Neuronal stem cell (in vitro differentiated cells): ENCODE measurements around the gene BANF2.

Source experiments
- DNase-seq: peaks from one replicate; pipeline ENCODE4 v3.0.0-alpha.2; 2013; ENCODE audit warnings: low spot score
- H2AFZ ChIP-seq: one replicate; pipeline ENCODE4 v1.6.1; 2013; ENCODE audit warnings: mild to moderate bottlenecking, low read length, inconsistent platforms
- H2AK5ac ChIP-seq: 2 replicates; pipeline ENCODE4 v1.6.1; 2013; ENCODE audit warnings: low read depth, mild to moderate bottlenecking, inconsistent platforms, low read length, moderate library complexity, mixed read lengths
- H2BK120ac ChIP-seq: 2 replicates; pipeline ENCODE4 v1.6.1; 2013; ENCODE audit warnings: low read depth, mild to moderate bottlenecking, inconsistent platforms, low read length, moderate library complexity, mixed read lengths
- H2BK12ac ChIP-seq: one replicate; pipeline ENCODE4 v1.6.1; 2013; ENCODE audit warnings: low read length, inconsistent platforms
- H2BK15ac ChIP-seq: 2 replicates; pipeline ENCODE4 v1.6.1; 2013; ENCODE audit warnings: mild to moderate bottlenecking, low read length, inconsistent platforms, mixed read lengths
- H2BK5ac ChIP-seq: one replicate; pipeline ENCODE4 v1.6.1; 2013; ENCODE audit warnings: inconsistent platforms, mild to moderate bottlenecking, low read length, moderate library complexity
- H3K14ac ChIP-seq: one replicate; pipeline ENCODE4 v1.6.1; 2013; ENCODE audit warnings: low read length, inconsistent platforms
- H3K18ac ChIP-seq: 2 replicates; pipeline ENCODE4 v1.6.1; 2013; ENCODE audit warnings: low read length, inconsistent platforms
- H3K23ac ChIP-seq: 2 replicates; pipeline ENCODE4 v1.6.1; 2013; ENCODE audit warnings: low read depth, mild to moderate bottlenecking, mixed read lengths, low read length, inconsistent platforms; ENCODE audit not compliant: poor library complexity
- H3K27ac ChIP-seq: replicated peaks from 3 replicates; pipeline ENCODE4 v1.5.1; 2013; ENCODE audit warnings: low read length, inconsistent platforms
- H3K27me3 ChIP-seq, 3 experiments: 2 replicates each; pipeline ENCODE4 v1.6.1; 2013; ENCODE audit warnings: low read length in 3 of 3, mild to moderate bottlenecking in 2 of 3, inconsistent platforms in 1 of 3, low read depth in 1 of 3, mixed read lengths in 1 of 3, moderate library complexity in 1 of 3; ENCODE audit not compliant: control insufficient read depth in 3 of 3, insufficient read depth in 3 of 3
- H3K36me3 ChIP-seq, 2 donors: replicated peaks in 1 of 2; 2 replicates each; pipeline ENCODE4 v1.6.1; 2013; ENCODE audit warnings: low read length in 2 of 2; ENCODE audit not compliant: control insufficient read depth in 2 of 2, insufficient read depth in 2 of 2
- H3K4ac ChIP-seq: 2 replicates; pipeline ENCODE4 v1.6.1; 2013; ENCODE audit warnings: inconsistent platforms, mild to moderate bottlenecking, low read length, moderate library complexity
- H3K4me1 ChIP-seq, 2 donors: 1 replicate in 1 of 2; 2 replicates in 1 of 2; pipeline ENCODE4 v1.6.1; 2013; ENCODE audit warnings: low read length in 2 of 2, low read depth in 1 of 2; ENCODE audit not compliant: control insufficient read depth in 2 of 2, insufficient read depth in 1 of 2
- H3K4me2 ChIP-seq: one replicate; pipeline ENCODE4 v1.6.1; 2013; ENCODE audit warnings: mild to moderate bottlenecking, low read length, inconsistent platforms; ENCODE audit not compliant: insufficient read depth, poor library complexity, severe bottlenecking
- H3K4me3 ChIP-seq, 2 donors: 2 replicates each; pipeline ENCODE4 v1.5.1; 2013; ENCODE audit warnings: low read length in 2 of 2, mild to moderate bottlenecking in 2 of 2, inconsistent platforms in 1 of 2, moderate library complexity in 1 of 2
- H3K79me1 ChIP-seq: one replicate; pipeline ENCODE4 v1.6.1; 2013; ENCODE audit warnings: low read depth, mild to moderate bottlenecking, inconsistent platforms, low read length, moderate library complexity
- H3K9ac ChIP-seq: one replicate; pipeline ENCODE4 v1.6.1; 2013; ENCODE audit warnings: mild to moderate bottlenecking, low read depth, low read length, inconsistent platforms; ENCODE audit not compliant: poor library complexity
- H3K9me3 ChIP-seq, 2 donors: replicated peaks in 1 of 2; 2 replicates each; pipeline versions ENCODE3 to v1.6.1; 2013; ENCODE audit warnings: low read length in 2 of 2, mild to moderate bottlenecking in 2 of 2, inconsistent platforms in 1 of 2, low read depth in 1 of 2, mixed read lengths in 1 of 2, moderate library complexity in 1 of 2; ENCODE audit not compliant: control insufficient read depth in 2 of 2, insufficient read depth in 1 of 2
- H4K8ac ChIP-seq: one replicate; pipeline ENCODE4 v1.6.1; 2013; ENCODE audit warnings: low read depth, mild to moderate bottlenecking, inconsistent platforms, low read length, moderate library complexity
- H4K91ac ChIP-seq: one replicate; pipeline ENCODE4 v1.6.1; 2013; ENCODE audit warnings: low read length, low read depth, mild to moderate bottlenecking, inconsistent platforms; ENCODE audit not compliant: poor library complexity
- WGBS, 2 donors: extraction: QIAGEN DNeasy Blood & Tissue Kit; methylation state at CpG; one replicate each; pipeline ENCODE4 v1.1.7; 2013; ENCODE audit warnings: missing lambda C conversion rate in 2 of 2, mixed read lengths in 1 of 2; ENCODE audit not compliant: insufficient read length in 2 of 2, insufficient replicate concordance in 1 of 2; ENCODE audit errors: extremely low coverage in 2 of 2; 5-methylcytosine and 5-hydroxymethylcytosine counted together

The BANF2 gene

DNA sequence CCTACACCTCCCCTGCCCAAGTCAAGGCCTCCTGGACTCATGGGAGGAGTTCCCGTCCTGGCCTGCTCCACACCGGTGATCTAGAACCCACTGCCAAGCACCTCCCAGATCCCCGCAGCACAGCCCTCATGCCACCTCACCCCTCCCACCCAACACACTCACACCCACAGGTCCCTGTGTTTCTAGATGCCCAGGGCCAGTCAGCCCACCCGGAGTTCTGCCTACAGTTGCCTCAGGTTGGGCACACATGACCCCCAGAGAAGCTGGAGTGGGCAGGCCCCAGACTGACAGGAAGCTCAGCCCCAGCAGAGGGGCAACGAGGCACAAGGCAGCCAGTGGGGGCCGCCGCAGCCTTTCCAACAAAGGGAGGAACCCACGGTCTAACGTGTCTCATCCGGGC, 47.4 kb upstream of the BANF2 start:
- H3K79me1 ChIP-seq: peaks cover 6% of the 10 kb centered on the region
- H3K9ac ChIP-seq: no peak overlapping the region
- WGBS, 2 donors: no CpG with 5 or more reads among the region's 10 CpGs
- H3K4ac ChIP-seq: no peak overlapping the region
- no peak overlapping the region for H3K4me2 ChIP-seq
- H2BK120ac ChIP-seq: no peak overlapping the region
- peaks cover 9 to 11% of the 10 kb centered on the region in 2 donors for H3K4me1 ChIP-seq
- H3K14ac ChIP-seq: no peak overlapping the region
- H3K4me3 ChIP-seq: no peak overlapping the region
- peaks cover 0 to 7% of the 10 kb centered on the region in 2 donors for H3K36me3 ChIP-seq
- H3K23ac ChIP-seq: no peak overlapping the region
- H4K8ac ChIP-seq: no peak overlapping the region
- no peak overlapping the region for H3K18ac ChIP-seq
- no peak overlapping the region for H4K91ac ChIP-seq
- H3K27ac ChIP-seq: no peak overlapping the region
- H3K9me3 ChIP-seq: no peaks in the 10 kb centered on the region
- H2AFZ ChIP-seq: no peak overlapping the region
- no peak for DNase-seq
- no peak overlapping the region for H2BK15ac ChIP-seq
- no peaks in the 10 kb centered on the region for H3K27me3 ChIP-seq
- H2BK5ac ChIP-seq: no peak overlapping the region
- H2BK12ac ChIP-seq: no peak overlapping the region
- H2AK5ac ChIP-seq: no peak overlapping the region

- Histone ChIP-seq H3K9me3 (peaks cover 4 to 10% of the 10 kb centered on the region in 2 donors), H3K27me3 (no peaks in the 10 kb centered on the region), H2BK15ac (no peak overlapping the region), H3K9ac (no peak overlapping the region), H2AFZ (no peak overlapping the region), H3K36me3 (peaks cover 6 to 18% of the 10 kb centered on the region in 2 donors), H3K4me3 (no peak overlapping the region), H4K91ac (no peak overlapping the region), H3K4me1 (peaks cover 0 to 8% of the 10 kb centered on the region in 2 donors), H3K4ac (no peak overlapping the region), H2BK12ac (no peak overlapping the region), H2BK5ac (no peak overlapping the region), H3K14ac (no peak overlapping the region), H4K8ac (no peak overlapping the region), H3K23ac (no peak overlapping the region), H3K18ac (no peak overlapping the region), H2BK120ac (no peak overlapping the region), H3K79me1 (peaks cover 3% of the 10 kb centered on the region), H3K27ac (no peak overlapping the region), H2AK5ac (no peak overlapping the region), H3K4me2 (no peak overlapping the region)
- WGBS, 2 donors: no CpG with 5 or more reads among the region's 11 CpGs
- DNase-seq: no peak
Observed at GRCh38 chr20:17653835-17654648, 45.7 kb upstream of the BANF2 start.

DNA sequence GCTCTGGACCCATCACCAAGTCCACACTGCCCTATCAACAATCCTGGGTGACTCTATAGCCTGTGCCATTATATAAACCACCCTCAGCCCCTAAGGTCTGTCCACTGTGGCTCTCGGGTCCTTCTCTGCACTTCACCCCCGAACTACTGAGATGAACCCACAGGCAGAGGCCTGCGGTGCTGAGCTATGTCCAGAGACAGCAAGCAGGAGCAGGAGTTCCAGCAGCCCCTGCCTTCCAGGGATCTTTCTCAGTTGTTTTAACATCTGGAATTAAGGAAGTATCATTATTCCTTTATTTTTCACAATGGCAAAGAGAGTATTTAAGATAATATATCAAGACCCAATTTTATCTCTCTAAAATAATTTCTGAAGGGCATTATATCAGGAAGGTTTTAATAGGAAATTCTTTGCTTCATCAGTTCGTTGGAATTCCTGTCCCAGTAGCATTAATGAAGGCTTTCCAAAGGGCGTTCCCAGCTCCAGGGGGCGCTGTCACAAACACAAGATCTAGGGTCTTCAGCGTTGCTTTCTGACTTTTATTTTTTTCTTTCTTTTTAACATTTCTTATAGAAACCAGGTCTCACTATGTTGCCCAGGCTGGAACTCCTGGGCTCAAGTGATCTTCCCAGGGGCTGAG, 45.0 kb upstream of the BANF2 start:
- Histone ChIP-seq H3K27ac (no peak overlapping the region), H3K9ac (no peak overlapping the region)
- WGBS, 2 donors: no CpG with 5 or more reads among the region's 7 CpGs

GRCh38 chr20:17655286-17655651, 44.5 kb upstream of the BANF2 start:
- no peak overlapping the region for H4K91ac ChIP-seq

More for the DNA sequence above, 45.0 kb upstream of the BANF2 start:
- Histone ChIP-seq H3K4me1 (peaks cover 0 to 5% of the 10 kb centered on the region in 2 donors), H3K4me2 (no peak overlapping the region), H2BK120ac (no peak overlapping the region), H4K91ac (no peak overlapping the region), H2BK15ac (no peak overlapping the region), H2AK5ac (no peak overlapping the region), H3K9me3 (peaks cover 4 to 10% of the 10 kb centered on the region in 2 donors), H3K36me3 (peaks cover 6 to 18% of the 10 kb centered on the region in 2 donors), H4K8ac (no peak overlapping the region), H3K79me1 (peaks cover 3% of the 10 kb centered on the region), H2AFZ (no peak overlapping the region), H3K18ac (no peak overlapping the region), H3K4ac (no peak overlapping the region), H2BK5ac (no peak overlapping the region), H3K27me3 (no peaks in the 10 kb centered on the region), H3K4me3 (no peak overlapping the region), H3K23ac (no peak overlapping the region), H3K14ac (no peak overlapping the region), H2BK12ac (no peak overlapping the region)
- peak; percentile 49 for DNase-seq

More at GRCh38 chr20:17655286-17655651, 44.5 kb upstream of the BANF2 start:
- peaks cover 3% of the 10 kb centered on the region for H3K79me1 ChIP-seq
- no peak overlapping the region for H3K27ac ChIP-seq
- H3K4me2 ChIP-seq: no peak overlapping the region
- no peak overlapping the region for H2BK12ac ChIP-seq
- H3K27me3 ChIP-seq: no peaks in the 10 kb centered on the region
- peaks cover 6 to 18% of the 10 kb centered on the region in 2 donors for H3K36me3 ChIP-seq
- no peak overlapping the region for H2BK15ac ChIP-seq
- no peak overlapping the region for H3K4ac ChIP-seq
- no peak overlapping the region for H3K14ac ChIP-seq
- H3K9ac ChIP-seq: no peak overlapping the region
- H2AK5ac ChIP-seq: no peak overlapping the region
- H3K4me1 ChIP-seq: peaks cover 0 to 5% of the 10 kb centered on the region in 2 donors
- H3K23ac ChIP-seq: no peak overlapping the region
- no peak overlapping the region for H3K18ac ChIP-seq
- H2AFZ ChIP-seq: no peak overlapping the region
- peaks cover 4 to 10% of the 10 kb centered on the region in 2 donors for H3K9me3 ChIP-seq
- H2BK5ac ChIP-seq: no peak overlapping the region
- no peak overlapping the region for H2BK120ac ChIP-seq
- H4K8ac ChIP-seq: no peak overlapping the region
- no CpG with 5 or more reads among the region's 7 CpGs for WGBS, 2 donors
- no peak overlapping the region for H3K4me3 ChIP-seq
- DNase-seq: no peak
